Measurements from ENCODE around the gene CLDND2. TPM values are rescaled to one million over a fixed set of nuclear protein-coding genes. Genes with fewer than 3 reads are reported as not detected.
A peak's percentile ranks its signal among the peaks of the same experiment; 100 is the strongest.

Gene CLDND2
- total RNA-seq, 1 experiment from 2014 or later: 1.8 TPM

DNA sequence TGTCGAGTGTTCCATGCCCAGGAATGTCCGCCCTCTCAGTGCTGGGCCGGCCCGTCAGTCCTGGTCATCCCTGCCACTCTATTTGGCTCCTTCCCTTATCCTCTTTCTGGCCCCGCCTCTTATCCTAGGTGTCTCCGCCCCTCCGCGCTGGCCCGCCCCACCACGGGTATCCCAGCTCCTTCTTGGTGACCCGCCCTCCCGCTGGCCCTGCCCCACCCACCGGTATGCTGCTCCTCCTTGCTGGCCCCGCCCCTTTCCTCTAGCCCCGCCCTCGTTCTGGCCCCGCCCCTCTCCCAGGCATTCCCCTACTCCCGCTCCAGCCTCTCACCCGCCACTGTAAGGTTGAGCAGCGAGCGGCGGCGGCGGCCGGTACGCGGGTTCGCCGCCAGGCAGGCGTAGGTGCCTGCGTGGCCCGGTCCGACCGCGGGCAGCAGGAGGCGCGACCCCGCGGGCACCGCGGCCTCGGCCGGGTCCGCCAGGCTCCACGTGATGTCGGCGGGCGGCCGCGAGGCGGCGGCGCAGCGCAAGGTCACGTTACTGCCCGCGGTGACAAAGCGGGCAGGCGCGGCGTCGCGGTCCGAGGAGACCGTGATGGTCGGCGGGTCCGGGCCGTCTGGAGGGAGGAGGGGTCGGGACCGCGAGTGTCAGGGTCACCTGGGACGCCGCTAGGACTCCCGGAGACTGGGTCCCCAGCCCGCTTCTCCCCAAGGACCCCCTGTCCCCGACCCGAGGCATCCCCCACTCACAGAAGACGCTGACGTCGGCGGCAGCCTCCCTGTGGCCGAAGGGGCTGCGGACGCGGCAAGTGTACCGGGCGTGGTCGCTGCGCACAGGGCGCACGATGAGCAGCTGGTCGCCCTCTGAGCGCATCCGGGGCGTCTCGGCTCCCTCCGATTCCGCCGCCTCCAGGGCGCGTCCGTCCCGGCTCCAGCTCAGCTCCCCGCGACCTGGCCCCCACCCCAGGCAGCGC is 28.8 kb downstream of the CLDND2 start (continued):
- TF ChIP-seq, protein P1, sequence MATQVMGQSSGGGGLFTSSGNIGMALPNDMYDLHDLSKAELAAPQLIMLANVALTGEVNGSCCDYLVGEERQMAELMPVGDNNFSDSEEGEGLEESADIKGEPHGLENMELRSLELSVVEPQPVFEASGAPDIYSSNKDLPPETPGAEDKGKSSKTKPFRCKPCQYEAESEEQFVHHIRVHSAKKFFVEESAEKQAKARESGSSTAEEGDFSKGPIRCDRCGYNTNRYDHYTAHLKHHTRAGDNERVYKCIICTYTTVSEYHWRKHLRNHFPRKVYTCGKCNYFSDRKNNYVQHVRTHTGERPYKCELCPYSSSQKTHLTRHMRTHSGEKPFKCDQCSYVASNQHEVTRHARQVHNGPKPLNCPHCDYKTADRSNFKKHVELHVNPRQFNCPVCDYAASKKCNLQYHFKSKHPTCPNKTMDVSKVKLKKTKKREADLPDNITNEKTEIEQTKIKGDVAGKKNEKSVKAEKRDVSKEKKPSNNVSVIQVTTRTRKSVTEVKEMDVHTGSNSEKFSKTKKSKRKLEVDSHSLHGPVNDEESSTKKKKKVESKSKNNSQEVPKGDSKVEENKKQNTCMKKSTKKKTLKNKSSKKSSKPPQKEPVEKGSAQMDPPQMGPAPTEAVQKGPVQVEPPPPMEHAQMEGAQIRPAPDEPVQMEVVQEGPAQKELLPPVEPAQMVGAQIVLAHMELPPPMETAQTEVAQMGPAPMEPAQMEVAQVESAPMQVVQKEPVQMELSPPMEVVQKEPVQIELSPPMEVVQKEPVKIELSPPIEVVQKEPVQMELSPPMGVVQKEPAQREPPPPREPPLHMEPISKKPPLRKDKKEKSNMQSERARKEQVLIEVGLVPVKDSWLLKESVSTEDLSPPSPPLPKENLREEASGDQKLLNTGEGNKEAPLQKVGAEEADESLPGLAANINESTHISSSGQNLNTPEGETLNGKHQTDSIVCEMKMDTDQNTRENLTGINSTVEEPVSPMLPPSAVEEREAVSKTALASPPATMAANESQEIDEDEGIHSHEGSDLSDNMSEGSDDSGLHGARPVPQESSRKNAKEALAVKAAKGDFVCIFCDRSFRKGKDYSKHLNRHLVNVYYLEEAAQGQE (IDR thresholded peaks at IDR 0.05; ENCODE audit: low read depth): no peak
- no peak for TF ChIP-seq EGR1 (IDR thresholded peaks at IDR 0.05; ENCODE audit: low read depth)
- no peak for TF ChIP-seq TCF7L2 (IDR thresholded peaks at IDR 0.05; ENCODE audit: borderline replicate concordance, extremely low read depth, insufficient read depth, insufficient read length)

DNA sequence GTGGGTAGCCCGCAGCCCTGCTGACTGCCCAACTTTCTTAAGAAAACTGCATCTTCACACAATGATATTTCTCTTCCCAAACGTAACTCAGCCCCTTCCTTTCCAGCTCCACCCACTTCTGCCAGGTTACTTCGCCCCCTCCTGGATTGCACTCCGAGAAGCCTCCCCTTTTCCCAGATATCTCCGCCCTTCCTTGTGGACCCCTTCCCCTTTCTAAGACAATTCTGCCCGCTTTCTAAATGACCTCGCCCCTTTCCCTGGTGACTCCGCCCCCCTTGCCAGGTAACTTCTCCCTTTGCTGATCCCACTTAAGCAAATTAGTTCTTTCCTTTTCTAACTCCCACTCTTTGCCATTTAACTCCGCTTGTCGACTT is 29.5 kb downstream of the CLDND2 start:
- ATAC-seq: peak; percentile 30
- H3K9ac ChIP-seq (ENCODE audit: low read length): peak overlapping the region; percentile 70

More for the DNA sequence above, 29.5 kb downstream of the CLDND2 start:
- DNase-seq (ENCODE audit: low read depth, low spot score): no peak
- ChIA-PET CTCF (interaction anchor here (0.6 to 1.6 kb wide), 14 partner anchors 10 to 322 kb away, joined by 3 to 21 read pairs (median 7); no protein-coding TSS in a partner anchor), POLR2A (interaction anchor here (0.6 to 1.7 kb wide), 8 partner anchors 10 to 232 kb away, joined by 3 to 12 read pairs (median 4); partner anchors contain the start of gene ZNF175), RAD21 (ENCODE audit: low non-redundant PET in 1 of 2, low total read pairs in 2 of 2, uncharacterized antibody in 2 of 2, unreplicated experiment in 2 of 2) (interaction anchor here (0.8 to 1.3 kb wide), 4 partner anchors 28 to 101 kb away, joined by 3 to 7 read pairs (median 4); no protein-coding TSS in a partner anchor)
- peak overlapping the region; percentile 90 for H3K4me2 ChIP-seq (ENCODE audit: low read length)
- no peaks in the 10 kb centered on the region for H3K79me2 ChIP-seq (ENCODE audit: insufficient read depth, low read length)
- peak overlapping the region; percentile 95 for H2AFZ ChIP-seq (ENCODE audit: low read depth, low read length, poor library complexity, severe bottlenecking)
- no peaks in the 10 kb centered on the region for H4K20me1 ChIP-seq (ENCODE audit: insufficient read depth)
- peak overlapping the region; percentile 55 for H3K27ac ChIP-seq (ENCODE audit: low read depth, low read length)
- H3K9me2 ChIP-seq (ENCODE audit: insufficient read depth): no peaks in the 10 kb centered on the region
- intact Hi-C loops (cut with micrococcal nuclease): loop anchor here (1.0 kb wide), 5 partner anchors 28 to 318 kb away; no protein-coding TSS in a partner anchor
- BruUV-seq (replicated peaks): no TSS peak
- no peaks in the 10 kb centered on the region for H3K36me3 ChIP-seq (ENCODE audit: control insufficient read depth in 1 of 2, insufficient read depth in 2 of 2, low read length in 2 of 2)
- no peaks in the 10 kb centered on the region for H3K27me3 ChIP-seq (ENCODE audit: insufficient read depth, low read length)
- H3K4me3 ChIP-seq (replicated peaks in 1 of 2; ENCODE audit: low read depth in 1 of 2, low read length in 2 of 2): peak overlapping the region; percentile 54 to 67
- H3K4me1 ChIP-seq (ENCODE audit: control insufficient read depth in 1 of 2, insufficient read depth in 2 of 2, low read length in 2 of 2): peaks cover 5 to 45% of the 10 kb centered on the region in 2 experiments; a peak in 3 of 4 replicates
- H3K9me3 ChIP-seq (ENCODE audit: control insufficient read depth in 1 of 2, insufficient read depth in 1 of 2, low read depth in 1 of 2, low read length in 2 of 2): no peaks in the 10 kb centered on the region
- TF ChIP-seq TCF7L2 (IDR thresholded peaks at IDR 0.05; ENCODE audit: borderline replicate concordance, extremely low read depth, insufficient read depth, insufficient read length) (no peak), POLR2A (IDR thresholded peaks at IDR 0.05; ENCODE audit: borderline replicate concordance, extremely low read depth, insufficient read depth, insufficient read length) (no peak), ELF1 (IDR thresholded peaks at IDR 0.05; ENCODE audit: borderline replicate concordance, low read depth) (no peak), EGR1 (IDR thresholded peaks at IDR 0.05; ENCODE audit: low read depth) (no peak), CEBPB (IDR thresholded peaks at IDR 0.05; ENCODE audit: low read depth) (no peak), RAD21 (IDR thresholded peaks at IDR 0.05; ENCODE audit: low read depth) (no peak), YY1 (IDR thresholded peaks at IDR 0.05; ENCODE audit: extremely low read depth, insufficient replicate concordance, low read depth, low read length) (no peak), FOSL1 (IDR thresholded peaks at IDR 0.05; ENCODE audit: low read depth) (no peak), JUND (IDR thresholded peaks at IDR 0.05) (no peak)
